HuH-7 (cell line): Measurements from ENCODE around the gene AFF1.
"Not testable (repeated sequence)": the region's sequence is repeated elsewhere in the genome, so short reads cannot be mapped to it uniquely, and the experiment has no call there.

Experiments
- DNase-seq: peaks from one replicate; pipeline ENCODE4 v3.0.0; 2011; ENCODE audit warnings: low spot score

Gene AFF1

GRCh38 chr4:87081826-87082225 is 147.0 kb downstream of the AFF1 start:
- DNase-seq, result no peak

GRCh38 chr4:87085732-87086131 is 150.9 kb downstream of the AFF1 start:
- not testable (repeated sequence) for DNase-seq

- no peak for DNase-seq
Observed at GRCh38 chr4:87086143-87086805, 151.5 kb downstream of the AFF1 start.

GRCh38 chr4:87087015-87087414 is 152.2 kb downstream of the AFF1 start:
- no peak for DNase-seq

GRCh38 chr4:87087420-87087819 is 152.6 kb downstream of the AFF1 start:
- DNase-seq, result no peak

GRCh38 chr4:87088186-87088585 is 153.4 kb downstream of the AFF1 start:
- no peak for DNase-seq

- DNase-seq, result no peak
Observed at GRCh38 chr4:87089368-87089767, 154.6 kb downstream of the AFF1 start.

GRCh38 chr4:87090305-87090704 is 155.5 kb downstream of the AFF1 start:
- no peak for DNase-seq

- peak; percentile 23 for DNase-seq
Observed at GRCh38 chr4:87092389-87093141, 157.8 kb downstream of the AFF1 start.

- peak; percentile 22 for DNase-seq
Observed at GRCh38 chr4:87093443-87094123, 158.8 kb downstream of the AFF1 start.

GRCh38 chr4:87097075-87097474 is 162.3 kb downstream of the AFF1 start:
- DNase-seq, result no peak

GRCh38 chr4:87100168-87100567 is 165.4 kb downstream of the AFF1 start:
- peak; percentile 36 for DNase-seq

GRCh38 chr4:87101543-87102199 is 166.9 kb downstream of the AFF1 start:
- DNase-seq, result no peak

- no peak for DNase-seq
Observed at GRCh38 chr4:87103086-87103485, 168.3 kb downstream of the AFF1 start.

- no peak for DNase-seq
Observed at GRCh38 chr4:87103691-87104187, 168.9 kb downstream of the AFF1 start.

- no peak for DNase-seq
Observed at GRCh38 chr4:87105101-87105845, 170.5 kb downstream of the AFF1 start.

GRCh38 chr4:87108142-87108546 is 173.3 kb downstream of the AFF1 start:
- DNase-seq, result no peak

- no peak for DNase-seq
Observed at GRCh38 chr4:87109121-87109520, 174.3 kb downstream of the AFF1 start.

GRCh38 chr4:87109945-87110344 is 175.1 kb downstream of the AFF1 start:
- DNase-seq, result no peak

- no peak for DNase-seq
Observed at GRCh38 chr4:87112063-87112462, 177.3 kb downstream of the AFF1 start.

GRCh38 chr4:87114245-87115062 is 179.6 kb downstream of the AFF1 start:
- no peak for DNase-seq
